ENCODE data around the gene TXK. TPM values are rescaled to one million over a fixed set of nuclear protein-coding genes. Genes with fewer than 3 reads are reported as not detected.

Gene TXK
- polyA plus RNA-seq, 1 donor: 4.9 TPM

- no peaks in the 10 kb centered on the region for H3K36me3 ChIP-seq (ENCODE audit: control insufficient read depth, insufficient read depth, low read length)
- H3K9me3 ChIP-seq (ENCODE audit: control insufficient read depth, low read depth, low read length): no peaks in the 10 kb centered on the region
- no peak overlapping the region for H3K27ac ChIP-seq (ENCODE audit: low read length)
- H3K4me3 ChIP-seq (ENCODE audit: low read length): no peak overlapping the region
- WGBS (ENCODE audit: insufficient coverage, low lambda C conversion rate): 100% methylated on average over 1 of the region's 1 CpG
- H3K4me1 ChIP-seq (ENCODE audit: control insufficient read depth, insufficient read depth, low read length): peaks cover 4% of the 10 kb centered on the region
- no peak for DNase-seq
- no peaks in the 10 kb centered on the region for H3K27me3 ChIP-seq (ENCODE audit: control insufficient read depth, insufficient read depth, low read length)
Measured at GRCh38 chr4:48105230-48105629, 28.8 kb downstream of the TXK start.

GRCh38 chr4:48103483-48104139 is 30.4 kb downstream of the TXK start:
- Histone ChIP-seq H3K36me3 (ENCODE audit: control insufficient read depth, insufficient read depth, low read length) (no peaks in the 10 kb centered on the region), H3K9me3 (ENCODE audit: control insufficient read depth, low read depth, low read length) (no peaks in the 10 kb centered on the region), H3K4me1 (ENCODE audit: control insufficient read depth, insufficient read depth, low read length) (no peaks in the 10 kb centered on the region), H3K27me3 (ENCODE audit: control insufficient read depth, insufficient read depth, low read length) (no peaks in the 10 kb centered on the region), H3K27ac (ENCODE audit: low read length) (no peak overlapping the region), H3K4me3 (ENCODE audit: low read length) (no peak overlapping the region)
- no peak for DNase-seq
- WGBS (ENCODE audit: insufficient coverage, low lambda C conversion rate): no CpG with 5 or more reads among the region's 3 CpGs

- H3K36me3 ChIP-seq (ENCODE audit: control insufficient read depth, insufficient read depth, low read length): no peaks in the 10 kb centered on the region
- H3K4me3 ChIP-seq (ENCODE audit: low read length): no peak overlapping the region
- H3K4me1 ChIP-seq (ENCODE audit: control insufficient read depth, insufficient read depth, low read length): no peaks in the 10 kb centered on the region
- no peak overlapping the region for H3K27ac ChIP-seq (ENCODE audit: low read length)
- DNase-seq: no peak
- H3K27me3 ChIP-seq (ENCODE audit: control insufficient read depth, insufficient read depth, low read length): no peaks in the 10 kb centered on the region
- whole genome bisulfite sequencing (ENCODE audit: insufficient coverage, low lambda C conversion rate): 86% methylated on average over 1 of the region's 3 CpGs
- no peaks in the 10 kb centered on the region for H3K9me3 ChIP-seq (ENCODE audit: control insufficient read depth, low read depth, low read length)
Measured at GRCh38 chr4:48102303-48102702, 31.7 kb downstream of the TXK start.

GRCh38 chr4:48100256-48100655 is 33.8 kb downstream of the TXK start:
- H3K36me3 ChIP-seq (ENCODE audit: control insufficient read depth, insufficient read depth, low read length): no peaks in the 10 kb centered on the region
- no peaks in the 10 kb centered on the region for H3K4me1 ChIP-seq (ENCODE audit: control insufficient read depth, insufficient read depth, low read length)
- no peak overlapping the region for H3K4me3 ChIP-seq (ENCODE audit: low read length)
- WGBS (ENCODE audit: insufficient coverage, low lambda C conversion rate): no CpG with 5 or more reads among the region's 1 CpG
- no peak for DNase-seq
- H3K9me3 ChIP-seq (ENCODE audit: control insufficient read depth, low read depth, low read length): no peaks in the 10 kb centered on the region
- no peaks in the 10 kb centered on the region for H3K27me3 ChIP-seq (ENCODE audit: control insufficient read depth, insufficient read depth, low read length)
- H3K27ac ChIP-seq (ENCODE audit: low read length): no peak overlapping the region

GRCh38 chr4:48095441-48095840 is 38.6 kb downstream of the TXK start:
- H3K27me3 ChIP-seq (ENCODE audit: control insufficient read depth, insufficient read depth, low read length): no peaks in the 10 kb centered on the region
- no peaks in the 10 kb centered on the region for H3K36me3 ChIP-seq (ENCODE audit: control insufficient read depth, insufficient read depth, low read length)
- WGBS (ENCODE audit: insufficient coverage, low lambda C conversion rate): 14% methylated on average over 1 of the region's 2 CpGs
- no peak overlapping the region for H3K4me3 ChIP-seq (ENCODE audit: low read length)
- no peaks in the 10 kb centered on the region for H3K9me3 ChIP-seq (ENCODE audit: control insufficient read depth, low read depth, low read length)
- DNase-seq: peak in 1 of 2 donors; percentile 26
- H3K27ac ChIP-seq (ENCODE audit: low read length): no peak overlapping the region
- H3K4me1 ChIP-seq (ENCODE audit: control insufficient read depth, insufficient read depth, low read length): no peaks in the 10 kb centered on the region

GRCh38 chr4:48093991-48094416 is 40.0 kb downstream of the TXK start:
- WGBS (ENCODE audit: insufficient coverage, low lambda C conversion rate): no CpG with 5 or more reads among the region's 3 CpGs
- no peaks in the 10 kb centered on the region for H3K4me1 ChIP-seq (ENCODE audit: control insufficient read depth, insufficient read depth, low read length)
- no peaks in the 10 kb centered on the region for H3K27me3 ChIP-seq (ENCODE audit: control insufficient read depth, insufficient read depth, low read length)
- H3K4me3 ChIP-seq (ENCODE audit: low read length): no peak overlapping the region
- H3K9me3 ChIP-seq (ENCODE audit: control insufficient read depth, low read depth, low read length): no peaks in the 10 kb centered on the region
- H3K36me3 ChIP-seq (ENCODE audit: control insufficient read depth, insufficient read depth, low read length): no peaks in the 10 kb centered on the region
- H3K27ac ChIP-seq (ENCODE audit: low read length): no peak overlapping the region
- DNase-seq: peak; percentile 19 to 56

- H3K9me3 ChIP-seq (ENCODE audit: control insufficient read depth, low read depth, low read length): no peaks in the 10 kb centered on the region
- no peak overlapping the region for H3K27ac ChIP-seq (ENCODE audit: low read length)
- no peak for DNase-seq
- no peaks in the 10 kb centered on the region for H3K4me1 ChIP-seq (ENCODE audit: control insufficient read depth, insufficient read depth, low read length)
- no peak overlapping the region for H3K4me3 ChIP-seq (ENCODE audit: low read length)
- no peaks in the 10 kb centered on the region for H3K36me3 ChIP-seq (ENCODE audit: control insufficient read depth, insufficient read depth, low read length)
- no peaks in the 10 kb centered on the region for H3K27me3 ChIP-seq (ENCODE audit: control insufficient read depth, insufficient read depth, low read length)
- WGBS (ENCODE audit: insufficient coverage, low lambda C conversion rate): 89% methylated on average over 4 of the region's 5 CpGs
Measured at GRCh38 chr4:48090621-48091020, 43.4 kb downstream of the TXK start.

- no peaks in the 10 kb centered on the region for H3K4me1 ChIP-seq (ENCODE audit: control insufficient read depth, insufficient read depth, low read length)
- WGBS (ENCODE audit: insufficient coverage, low lambda C conversion rate): 100% methylated on average over 1 of the region's 8 CpGs
- no peak overlapping the region for H3K4me3 ChIP-seq (ENCODE audit: low read length)
- no peak overlapping the region for H3K27ac ChIP-seq (ENCODE audit: low read length)
- DNase-seq: peak in 1 of 2 donors; percentile 54
- H3K36me3 ChIP-seq (ENCODE audit: control insufficient read depth, insufficient read depth, low read length): no peaks in the 10 kb centered on the region
- no peaks in the 10 kb centered on the region for H3K9me3 ChIP-seq (ENCODE audit: control insufficient read depth, low read depth, low read length)
- no peaks in the 10 kb centered on the region for H3K27me3 ChIP-seq (ENCODE audit: control insufficient read depth, insufficient read depth, low read length)
Measured at GRCh38 chr4:48085821-48086589, 48.0 kb downstream of the TXK start.

GRCh38 chr4:48082956-48083355 is 51.1 kb downstream of the TXK start:
- Histone ChIP-seq H3K4me3 (ENCODE audit: low read length) (no peak overlapping the region), H3K4me1 (ENCODE audit: control insufficient read depth, insufficient read depth, low read length) (no peaks in the 10 kb centered on the region), H3K27ac (ENCODE audit: low read length) (no peak overlapping the region), H3K36me3 (ENCODE audit: control insufficient read depth, insufficient read depth, low read length) (no peaks in the 10 kb centered on the region), H3K27me3 (ENCODE audit: control insufficient read depth, insufficient read depth, low read length) (no peaks in the 10 kb centered on the region), H3K9me3 (ENCODE audit: control insufficient read depth, low read depth, low read length) (no peaks in the 10 kb centered on the region)
- no CpG with 5 or more reads among the region's 2 CpGs for WGBS (ENCODE audit: insufficient coverage, low lambda C conversion rate)
- DNase-seq: no peak

GRCh38 chr4:48081196-48081595 is 52.9 kb downstream of the TXK start:
- Histone ChIP-seq H3K9me3 (ENCODE audit: control insufficient read depth, low read depth, low read length) (no peaks in the 10 kb centered on the region), H3K4me3 (ENCODE audit: low read length) (no peak overlapping the region), H3K36me3 (ENCODE audit: control insufficient read depth, insufficient read depth, low read length) (no peaks in the 10 kb centered on the region), H3K27me3 (ENCODE audit: control insufficient read depth, insufficient read depth, low read length) (no peaks in the 10 kb centered on the region), H3K27ac (ENCODE audit: low read length) (no peak overlapping the region), H3K4me1 (ENCODE audit: control insufficient read depth, insufficient read depth, low read length) (no peaks in the 10 kb centered on the region)
- no peak for DNase-seq
- 100% methylated on average over 1 of the region's 1 CpG for WGBS (ENCODE audit: insufficient coverage, low lambda C conversion rate)
